ENCODE results near the gene BNC2. TPM values are rescaled to one million over a fixed set of nuclear protein-coding genes. Genes with fewer than 3 reads are reported as not detected.

The BNC2 gene
- total RNA-seq, 1 experiment from 2014 or later: not detected

GRCh38 chr9:16825331-16825725 lies 45.1 kb downstream of the BNC2 start:
- intact Hi-C loops (cut with micrococcal nuclease; ENCODE audit: unreplicated experiment): no loop called here
- Mint-ChIP-seq H3K9me3 (ENCODE audit: low read depth, unreplicated experiment) (no peaks in the 10 kb centered on the region), H3K36me3 (ENCODE audit: insufficient read depth, unreplicated experiment) (no peaks in the 10 kb centered on the region), H3K27ac (ENCODE audit: unreplicated experiment) (no peak overlapping the region), H3K27me3 (ENCODE audit: unreplicated experiment) (peaks cover 26% of the 10 kb centered on the region), H3K4me1 (ENCODE audit: low read depth, unreplicated experiment) (no peaks in the 10 kb centered on the region), H3K4me3 (ENCODE audit: low read depth, unreplicated experiment) (no peak overlapping the region)
- CTCF ChIA-PET: no interaction called here
- no peak for DNase-seq
- TF ChIP-seq, protein P1, sequence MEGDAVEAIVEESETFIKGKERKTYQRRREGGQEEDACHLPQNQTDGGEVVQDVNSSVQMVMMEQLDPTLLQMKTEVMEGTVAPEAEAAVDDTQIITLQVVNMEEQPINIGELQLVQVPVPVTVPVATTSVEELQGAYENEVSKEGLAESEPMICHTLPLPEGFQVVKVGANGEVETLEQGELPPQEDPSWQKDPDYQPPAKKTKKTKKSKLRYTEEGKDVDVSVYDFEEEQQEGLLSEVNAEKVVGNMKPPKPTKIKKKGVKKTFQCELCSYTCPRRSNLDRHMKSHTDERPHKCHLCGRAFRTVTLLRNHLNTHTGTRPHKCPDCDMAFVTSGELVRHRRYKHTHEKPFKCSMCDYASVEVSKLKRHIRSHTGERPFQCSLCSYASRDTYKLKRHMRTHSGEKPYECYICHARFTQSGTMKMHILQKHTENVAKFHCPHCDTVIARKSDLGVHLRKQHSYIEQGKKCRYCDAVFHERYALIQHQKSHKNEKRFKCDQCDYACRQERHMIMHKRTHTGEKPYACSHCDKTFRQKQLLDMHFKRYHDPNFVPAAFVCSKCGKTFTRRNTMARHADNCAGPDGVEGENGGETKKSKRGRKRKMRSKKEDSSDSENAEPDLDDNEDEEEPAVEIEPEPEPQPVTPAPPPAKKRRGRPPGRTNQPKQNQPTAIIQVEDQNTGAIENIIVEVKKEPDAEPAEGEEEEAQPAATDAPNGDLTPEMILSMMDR (IDR thresholded peaks at IDR 0.05; ENCODE audit: unreplicated experiment): no peak
- BruUV-seq (replicated peaks): no TSS peak

DNA sequence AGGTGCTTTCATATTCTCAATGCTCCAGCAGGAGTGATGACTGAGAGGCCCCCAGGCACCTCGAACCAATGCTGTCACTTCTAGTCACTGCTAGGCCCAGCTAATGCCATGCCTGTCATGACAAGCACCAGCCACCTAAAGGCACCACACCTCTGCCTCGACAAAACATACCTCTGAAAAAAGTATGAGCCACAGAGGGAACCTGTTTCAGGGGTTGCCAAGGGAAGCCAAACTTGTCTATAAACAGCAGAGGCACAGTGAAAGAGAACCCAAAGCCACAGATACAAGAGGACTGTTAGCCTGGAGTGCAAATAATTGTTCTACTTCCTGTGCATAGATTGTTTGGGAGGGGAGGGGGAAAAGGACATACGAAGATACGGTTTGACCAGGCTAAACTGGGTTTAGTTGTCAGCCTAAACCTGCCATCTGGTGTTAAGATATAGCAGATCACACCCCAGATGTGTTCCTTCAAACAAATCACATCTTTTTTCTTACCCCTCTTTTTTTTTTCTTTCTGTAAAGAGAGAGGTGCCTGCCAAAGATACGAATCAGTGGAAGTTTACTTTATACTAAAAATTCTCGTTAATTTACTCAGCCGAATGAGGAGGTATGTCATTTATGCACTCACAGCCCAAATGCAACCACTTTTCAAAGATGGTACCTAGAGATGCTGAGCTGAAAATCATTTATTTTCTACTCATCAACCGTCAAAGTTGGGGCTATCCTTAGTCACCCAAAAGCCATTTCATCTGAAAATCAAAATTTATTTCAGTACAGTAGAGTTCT lies 45.7 kb downstream of the BNC2 start:
- H3K27ac Mint-ChIP-seq (ENCODE audit: unreplicated experiment): no peak overlapping the region
- no peak for DNase-seq
- BruUV-seq (replicated peaks): no TSS peak
- intact Hi-C loops (cut with micrococcal nuclease; ENCODE audit: unreplicated experiment): no loop called here
- no peak overlapping the region for H3K4me3 Mint-ChIP-seq (ENCODE audit: low read depth, unreplicated experiment)
- TF ChIP-seq, protein P1 (IDR thresholded peaks at IDR 0.05; ENCODE audit: unreplicated experiment): no peak
- H3K4me1 Mint-ChIP-seq (ENCODE audit: low read depth, unreplicated experiment): no peaks in the 10 kb centered on the region
- no peaks in the 10 kb centered on the region for H3K9me3 Mint-ChIP-seq (ENCODE audit: low read depth, unreplicated experiment)
- CTCF ChIA-PET: no interaction called here
- peaks cover 26% of the 10 kb centered on the region for H3K27me3 Mint-ChIP-seq (ENCODE audit: unreplicated experiment)
- H3K36me3 Mint-ChIP-seq (ENCODE audit: insufficient read depth, unreplicated experiment): no peaks in the 10 kb centered on the region

- Mint-ChIP-seq H3K27me3 (ENCODE audit: unreplicated experiment) (peaks cover 26% of the 10 kb centered on the region), H3K27ac (ENCODE audit: unreplicated experiment) (no peak overlapping the region), H3K36me3 (ENCODE audit: insufficient read depth, unreplicated experiment) (no peaks in the 10 kb centered on the region), H3K4me1 (ENCODE audit: low read depth, unreplicated experiment) (no peaks in the 10 kb centered on the region), H3K4me3 (ENCODE audit: low read depth, unreplicated experiment) (no peak overlapping the region), H3K9me3 (ENCODE audit: low read depth, unreplicated experiment) (no peaks in the 10 kb centered on the region)
- no peak for DNase-seq
- BruUV-seq (replicated peaks): no TSS peak
- intact Hi-C loops (cut with micrococcal nuclease; ENCODE audit: unreplicated experiment): no loop called here
- CTCF ChIA-PET: no interaction called here
- TF ChIP-seq, protein P1 (IDR thresholded peaks at IDR 0.05; ENCODE audit: unreplicated experiment): no peak
Measured at GRCh38 chr9:16823906-16824305, 46.6 kb downstream of the BNC2 start.

DNA sequence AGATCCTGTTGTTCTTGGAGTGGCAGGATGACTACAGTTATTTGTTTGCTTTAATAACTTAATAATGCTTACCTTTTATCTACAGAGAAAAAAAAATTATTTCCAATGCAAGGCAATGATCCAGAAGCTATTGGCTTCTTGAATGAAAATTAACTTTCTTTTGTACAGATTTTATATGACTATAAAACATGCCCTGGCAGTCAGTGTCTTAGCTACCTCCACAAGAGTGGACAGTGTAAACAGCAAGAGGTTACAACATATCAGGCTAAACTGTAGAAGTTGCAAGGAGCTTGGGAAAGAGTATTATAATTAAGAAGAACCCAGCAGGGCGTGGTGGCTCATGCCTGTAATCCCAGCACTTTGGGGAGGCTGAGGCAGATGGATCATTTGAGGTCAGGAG lies 49.1 kb downstream of the BNC2 start:
- peaks cover 9% of the 10 kb centered on the region for H3K27me3 Mint-ChIP-seq (ENCODE audit: unreplicated experiment)
- no TSS peak for BruUV-seq (replicated peaks)
- TF ChIP-seq, protein P1 (IDR thresholded peaks at IDR 0.05; ENCODE audit: unreplicated experiment): no peak
- intact Hi-C loops (cut with micrococcal nuclease; ENCODE audit: unreplicated experiment): no loop called here
- no peak overlapping the region for H3K4me3 Mint-ChIP-seq (ENCODE audit: low read depth, unreplicated experiment)
- CTCF ChIA-PET: no interaction called here
- no peaks in the 10 kb centered on the region for H3K36me3 Mint-ChIP-seq (ENCODE audit: insufficient read depth, unreplicated experiment)
- no peaks in the 10 kb centered on the region for H3K9me3 Mint-ChIP-seq (ENCODE audit: low read depth, unreplicated experiment)
- H3K27ac Mint-ChIP-seq (ENCODE audit: unreplicated experiment): no peak overlapping the region
- no peaks in the 10 kb centered on the region for H3K4me1 Mint-ChIP-seq (ENCODE audit: low read depth, unreplicated experiment)
- no peak for DNase-seq

Data from Calu3 (cell line).